Measurements from ENCODE around the gene MAPKBP1. TPM values are rescaled to one million over a fixed set of nuclear protein-coding genes. Genes with fewer than 3 reads are reported as not detected.

The MAPKBP1 gene
- total RNA-seq, 3 donors from 2014 or later: 11.5 to 29.3 (median 24.3) TPM

DNA sequence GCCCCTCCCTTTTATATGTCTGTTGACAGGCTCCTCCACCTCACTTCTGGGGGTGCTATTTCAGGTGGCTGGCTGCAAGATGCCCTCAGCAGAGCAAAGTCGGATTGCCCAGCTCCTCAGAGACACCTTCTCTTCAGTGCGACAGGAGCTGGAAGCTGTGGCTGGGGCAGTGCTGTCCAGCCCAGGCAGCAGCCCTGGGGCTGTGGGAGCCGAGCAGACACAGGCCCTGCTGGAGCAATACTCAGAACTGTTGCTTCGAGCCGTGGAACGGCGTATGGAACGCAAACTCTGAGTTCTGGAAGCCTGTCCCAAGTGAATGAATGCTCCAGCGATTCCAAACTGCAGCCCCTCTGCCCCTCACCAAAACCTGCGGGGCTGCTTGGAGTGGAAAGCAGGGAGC lies 50.9 kb downstream of the MAPKBP1 start:
- Histone ChIP-seq H3K36me3 (no peaks in the 10 kb centered on the region), H3K27me3 (no peaks in the 10 kb centered on the region), H3K4me1 (no peaks in the 10 kb centered on the region), H3K27ac (no peak overlapping the region), H3K9me3 (no peaks in the 10 kb centered on the region), H3K4me3 (no peak overlapping the region)
- TF ChIP-seq, protein P1, sequence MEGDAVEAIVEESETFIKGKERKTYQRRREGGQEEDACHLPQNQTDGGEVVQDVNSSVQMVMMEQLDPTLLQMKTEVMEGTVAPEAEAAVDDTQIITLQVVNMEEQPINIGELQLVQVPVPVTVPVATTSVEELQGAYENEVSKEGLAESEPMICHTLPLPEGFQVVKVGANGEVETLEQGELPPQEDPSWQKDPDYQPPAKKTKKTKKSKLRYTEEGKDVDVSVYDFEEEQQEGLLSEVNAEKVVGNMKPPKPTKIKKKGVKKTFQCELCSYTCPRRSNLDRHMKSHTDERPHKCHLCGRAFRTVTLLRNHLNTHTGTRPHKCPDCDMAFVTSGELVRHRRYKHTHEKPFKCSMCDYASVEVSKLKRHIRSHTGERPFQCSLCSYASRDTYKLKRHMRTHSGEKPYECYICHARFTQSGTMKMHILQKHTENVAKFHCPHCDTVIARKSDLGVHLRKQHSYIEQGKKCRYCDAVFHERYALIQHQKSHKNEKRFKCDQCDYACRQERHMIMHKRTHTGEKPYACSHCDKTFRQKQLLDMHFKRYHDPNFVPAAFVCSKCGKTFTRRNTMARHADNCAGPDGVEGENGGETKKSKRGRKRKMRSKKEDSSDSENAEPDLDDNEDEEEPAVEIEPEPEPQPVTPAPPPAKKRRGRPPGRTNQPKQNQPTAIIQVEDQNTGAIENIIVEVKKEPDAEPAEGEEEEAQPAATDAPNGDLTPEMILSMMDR (IDR thresholded peaks at IDR 0.05): no peak
- no peak for TF ChIP-seq POLR2A (IDR thresholded peaks at IDR 0.05)
- TF ChIP-seq POLR2AphosphoS5 (IDR thresholded peaks at IDR 0.05): no peak
- intact Hi-C loops (cut with DNase I; ENCODE audit: low total_unique reads): no loop called here
- no peak for DNase-seq (ENCODE audit: low spot score in 2 of 2)

- intact Hi-C loops (cut with DNase I; ENCODE audit: low total_unique reads): no loop called here
- Histone ChIP-seq H3K27ac (no peak overlapping the region), H3K9me3 (no peaks in the 10 kb centered on the region), H3K27me3 (no peaks in the 10 kb centered on the region), H3K4me1 (no peaks in the 10 kb centered on the region), H3K36me3 (no peaks in the 10 kb centered on the region), H3K4me3 (no peak overlapping the region)
- DNase-seq (ENCODE audit: low spot score in 2 of 2): no peak
- TF ChIP-seq POLR2AphosphoS5 (IDR thresholded peaks at IDR 0.05) (no peak), POLR2A (IDR thresholded peaks at IDR 0.05) (no peak)
- TF ChIP-seq, protein P1 (IDR thresholded peaks at IDR 0.05): no peak
Observed at GRCh38 chr15:41825572-41826535, 51.6 kb downstream of the MAPKBP1 start.

- TF ChIP-seq POLR2A (IDR thresholded peaks at IDR 0.05): no peak
- TF ChIP-seq, protein P1 (IDR thresholded peaks at IDR 0.05): no peak
- TF ChIP-seq POLR2AphosphoS5 (IDR thresholded peaks at IDR 0.05): no peak
Observed at GRCh38 chr15:41827290-41827879, 53.1 kb downstream of the MAPKBP1 start.

GRCh38 chr15:41827880-41828806 lies 53.9 kb downstream of the MAPKBP1 start, which contains the start of gene JMJD7:
JMJD7 (plus strand) TSS chr15:41828092; CDS start chr15:41828125, 33 bp downstream.
- peaks cover 0 to 6% of the 10 kb centered on the region in 2 donors for H3K4me1 ChIP-seq
- peak within 1 kb of the TSS; percentile 82 to 92 for H3K27ac ChIP-seq
- intact Hi-C loops (cut with DNase I; ENCODE audit: low total_unique reads): no loop called here
- no peaks in the 10 kb centered on the region for H3K9me3 ChIP-seq
- peak within 1 kb of the TSS; percentile 59 to 84 (median 70) for H3K4me3 ChIP-seq
- H3K36me3 ChIP-seq: no peaks in the 10 kb centered on the region
- DNase-seq (ENCODE audit: low spot score in 2 of 2): peak; percentile 85 to 96
- H3K27me3 ChIP-seq: no peaks in the 10 kb centered on the region
- peak; percentile 58 to 82 (median 70) for TF ChIP-seq POLR2AphosphoS5 (IDR thresholded peaks at IDR 0.05)
- TF ChIP-seq, protein P1 (IDR thresholded peaks at IDR 0.05): no peak
- peak; percentile 43 for TF ChIP-seq POLR2A (IDR thresholded peaks at IDR 0.05)

More at GRCh38 chr15:41827290-41827879, 53.1 kb downstream of the MAPKBP1 start:
- Histone ChIP-seq H3K9me3 (no peaks in the 10 kb centered on the region), H3K4me3 (peak overlapping the region; percentile 59 to 84 (median 70)), H3K4me1 (no peaks in the 10 kb centered on the region), H3K27me3 (no peaks in the 10 kb centered on the region), H3K36me3 (no peaks in the 10 kb centered on the region), H3K27ac (peak overlapping the region; percentile 82 to 92)
- DNase-seq (ENCODE audit: low spot score in 2 of 2): peak in 1 of 2 donors; percentile 37
- intact Hi-C loops (cut with DNase I; ENCODE audit: low total_unique reads): no loop called here
